Fibroblast of lung (primary cell): ENCODE data around the gene MAPKAPK2.

Experiments used
- CTCF ChIP-seq, 2 donors: IDR thresholded peaks in 1 of 2; conservative IDR thresholded peaks in 1 of 2; 1 replicate in 1 of 2; 2 replicates in 1 of 2; pipeline ENCODE4 v1.5.1; 2011 to 2012; ENCODE audit warnings: low read length in 2 of 2, control low read depth in 1 of 2, inconsistent platforms in 1 of 2, low read depth in 1 of 2, mild to moderate bottlenecking in 1 of 2
- EZH2 ChIP-seq: IDR thresholded peaks from 2 replicates; pipeline ENCODE4 v1.5.1; 2012; ENCODE audit warnings: low read length, control low read depth, mild to moderate bottlenecking; ENCODE audit errors: missing control alignments

DNA sequence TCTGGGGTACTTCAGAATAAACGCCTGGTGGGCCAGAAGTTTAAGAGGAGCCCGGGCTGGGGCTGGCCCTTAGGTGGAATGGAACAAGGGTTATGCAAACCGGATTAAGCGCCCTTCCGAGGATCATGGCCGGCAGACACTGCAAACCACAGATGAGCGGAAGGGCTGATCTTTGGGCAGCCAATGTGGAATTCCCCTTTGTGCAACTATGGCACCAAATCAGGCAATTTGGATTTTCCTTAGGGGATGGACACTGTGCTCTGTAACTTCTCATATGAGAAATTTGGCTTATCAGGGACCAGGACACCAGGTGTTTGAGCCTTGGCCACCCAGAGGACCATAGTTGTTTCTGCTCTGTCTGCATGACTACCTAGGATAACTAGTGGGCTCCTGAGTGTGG lies 93.3 kb downstream of the MAPKAPK2 start:
- TF ChIP-seq CTCF (conservative IDR thresholded peaks at IDR 0.05 in 1 of 2, IDR thresholded peaks at IDR 0.05 in 1 of 2; ENCODE audit: low read depth in 1 of 2, low read length in 2 of 2) = no peak
- no peak for TF ChIP-seq EZH2
